HFFc6 (cell line): Measurements from ENCODE around the gene WDR82. TPM values are rescaled to one million over a fixed set of nuclear protein-coding genes. Genes with fewer than 3 reads are reported as not detected.
A peak's percentile ranks its signal among the peaks of the same experiment; 100 is the strongest.
"Not testable (repeated sequence)": the region's sequence is repeated elsewhere in the genome, so short reads cannot be mapped to it uniquely, and the experiment has no call there.

Source experiments
- DNase-seq: peaks from one replicate; pipeline ENCODE4 v3.0.0-alpha.2; 2018
- H3K27ac Mint-ChIP-seq: 2 replicates; pipeline ENCODE4 v1.8.0; 2020; ENCODE audit warnings: mild to moderate bottlenecking, mixed read lengths
- H3K27me3 Mint-ChIP-seq: 2 replicates; pipeline ENCODE4 v1.8.0; 2021; ENCODE audit warnings: mild to moderate bottlenecking, moderate library complexity, mixed read lengths; ENCODE audit not compliant: insufficient read depth
- H3K36me3 Mint-ChIP-seq: 2 replicates; pipeline ENCODE4 v1.8.0; 2021; ENCODE audit warnings: low read depth, mixed read lengths
- H3K4me1 Mint-ChIP-seq: 2 replicates; pipeline ENCODE4 v1.8.0; 2020; ENCODE audit warnings: low read depth, mixed read lengths
- H3K4me3 Mint-ChIP-seq: 2 replicates; pipeline ENCODE4 v1.8.0; 2020; ENCODE audit warnings: mild to moderate bottlenecking, moderate library complexity, mixed read lengths
- H3K9me3 Mint-ChIP-seq: 2 replicates; pipeline ENCODE4 v1.8.0; 2020; ENCODE audit warnings: mild to moderate bottlenecking, mixed read lengths
- CTCF ChIP-seq: fragments of 200-600 bp; sonication (generic); IDR thresholded peaks from 2 replicates; pipeline ENCODE4 v1.5.0; 2021; ENCODE audit warnings: antibody characterized with exemption, mild to moderate bottlenecking
- total RNA-seq, 6 experiments: library from RNA; stranded (reverse); fragmentation: NEBNext Ultra II Directional; extraction: Animal tissue kit (Norgen Biotek cat#: 25700); gene quantifications; 2 replicates in 1 of 6; 3 replicates in 5 of 6; pipeline ENCODE4 v1.2.3, GENCODE V29; 2021

WDR82 gene
- total RNA-seq, 6 experiments from 2014 or later = 55.2 to 62.0 (median 58.6) TPM

- Mint-ChIP-seq H3K9me3 (no peaks in the 10 kb centered on the region), H3K4me1 (peaks cover 39% of the 10 kb centered on the region), H3K4me3 (peak overlapping the region; percentile 5; the same call in 1 of the 2 replicates), H3K27me3 (peaks cover 4% of the 10 kb centered on the region; the same call in 1 of the 2 replicates), H3K27ac (peak overlapping the region; percentile 76), H3K36me3 (peaks cover 16% of the 10 kb centered on the region)
- DNase-seq = peak; percentile 23
- TF ChIP-seq CTCF = no peak
Observed at GRCh38 chr3:52281981-52282801, 3.7 kb upstream of the WDR82 start.

GRCh38 chr3:52280050-52280461, 1.6 kb upstream of the WDR82 start:
- Mint-ChIP-seq H3K36me3 (peaks cover 19% of the 10 kb centered on the region), H3K27ac (peak overlapping the region; percentile 71; the same call in 1 of the 2 replicates), H3K4me3 (0 out of 2 replicates have a peak overlapping the region, but pooled peaks have one; percentile 97), H3K4me1 (peaks cover 49% of the 10 kb centered on the region), H3K9me3 (no peaks in the 10 kb centered on the region), H3K27me3 (peaks cover 4% of the 10 kb centered on the region; the same call in 1 of the 2 replicates)
- no peak for DNase-seq
- TF ChIP-seq CTCF = no peak

GRCh38 chr3:52279596-52279995, 1.1 kb upstream of the WDR82 start:
- Mint-ChIP-seq H3K27ac (peak overlapping the region; percentile 71), H3K4me1 (peaks cover 50% of the 10 kb centered on the region), H3K4me3 (peak overlapping the region; percentile 97), H3K27me3 (peaks cover 4% of the 10 kb centered on the region; the same call in 1 of the 2 replicates), H3K36me3 (peaks cover 20% of the 10 kb centered on the region), H3K9me3 (no peaks in the 10 kb centered on the region)
- no peak for TF ChIP-seq CTCF
- DNase-seq = no peak

- Mint-ChIP-seq H3K27ac (peak overlapping the region; percentile 95), H3K9me3 (no peaks in the 10 kb centered on the region), H3K4me3 (peak overlapping the region; percentile 97), H3K4me1 (peaks cover 65% of the 10 kb centered on the region), H3K36me3 (peaks cover 31% of the 10 kb centered on the region), H3K27me3 (peaks cover 4% of the 10 kb centered on the region; the same call in 1 of the 2 replicates)
- DNase-seq = no peak
- no peak for TF ChIP-seq CTCF
Observed at GRCh38 chr3:52277972-52278509, 408 bp downstream of the WDR82 start.

- H3K27ac Mint-ChIP-seq = peak overlapping the region; percentile 95
- no peak; the same call in 1 of the 2 replicates for TF ChIP-seq CTCF
- H3K27me3 Mint-ChIP-seq = peaks cover 4% of the 10 kb centered on the region; the same call in 1 of the 2 replicates
- peaks cover 67% of the 10 kb centered on the region for H3K4me1 Mint-ChIP-seq
- peak overlapping the region; percentile 97 for H3K4me3 Mint-ChIP-seq
- peak; percentile 48 for DNase-seq
- H3K9me3 Mint-ChIP-seq = no peaks in the 10 kb centered on the region
- peaks cover 36% of the 10 kb centered on the region for H3K36me3 Mint-ChIP-seq
Observed at GRCh38 chr3:52277071-52277964, 1.1 kb downstream of the WDR82 start.

- H3K27me3 Mint-ChIP-seq, DNase-seq, H3K27ac Mint-ChIP-seq, H3K4me3 Mint-ChIP-seq, H3K9me3 Mint-ChIP-seq: not testable (repeated sequence)
- peaks cover 36% of the 10 kb centered on the region for H3K36me3 Mint-ChIP-seq
- peaks cover 70% of the 10 kb centered on the region for H3K4me1 Mint-ChIP-seq
Observed at GRCh38 chr3:52274781-52275180, 3.7 kb downstream of the WDR82 start.
